Right renal cortex interstitium (tissue), 3 donors: ENCODE measurements around the gene DNAJB5. TPM values are rescaled to one million over a fixed set of nuclear protein-coding genes. Genes with fewer than 3 reads are reported as not detected.
"Not testable (repeated sequence)": the region's sequence is repeated elsewhere in the genome, so short reads cannot be mapped to it uniquely, and the experiment has no call there.

Source experiments
- DNase-seq, 3 donors: peaks; one replicate each; pipeline ENCODE4 v3.0.0-alpha.2; 2013; ENCODE audit warnings: low read depth in 3 of 3, low spot score in 2 of 3
- polyA plus RNA-seq, 3 donors: library from polyadenylated mRNA; unstranded; fragments of 120-200 nt; gene quantifications; one replicate each; pipeline ENCODE4 v1.2.1, GENCODE V29; 2013; ENCODE audit not compliant: insufficient read length in 3 of 3

Gene DNAJB5
- 10 to 100 TPM; 10.3 to 11.7 (median 10.8) TPM for polyA plus RNA-seq

DNA sequence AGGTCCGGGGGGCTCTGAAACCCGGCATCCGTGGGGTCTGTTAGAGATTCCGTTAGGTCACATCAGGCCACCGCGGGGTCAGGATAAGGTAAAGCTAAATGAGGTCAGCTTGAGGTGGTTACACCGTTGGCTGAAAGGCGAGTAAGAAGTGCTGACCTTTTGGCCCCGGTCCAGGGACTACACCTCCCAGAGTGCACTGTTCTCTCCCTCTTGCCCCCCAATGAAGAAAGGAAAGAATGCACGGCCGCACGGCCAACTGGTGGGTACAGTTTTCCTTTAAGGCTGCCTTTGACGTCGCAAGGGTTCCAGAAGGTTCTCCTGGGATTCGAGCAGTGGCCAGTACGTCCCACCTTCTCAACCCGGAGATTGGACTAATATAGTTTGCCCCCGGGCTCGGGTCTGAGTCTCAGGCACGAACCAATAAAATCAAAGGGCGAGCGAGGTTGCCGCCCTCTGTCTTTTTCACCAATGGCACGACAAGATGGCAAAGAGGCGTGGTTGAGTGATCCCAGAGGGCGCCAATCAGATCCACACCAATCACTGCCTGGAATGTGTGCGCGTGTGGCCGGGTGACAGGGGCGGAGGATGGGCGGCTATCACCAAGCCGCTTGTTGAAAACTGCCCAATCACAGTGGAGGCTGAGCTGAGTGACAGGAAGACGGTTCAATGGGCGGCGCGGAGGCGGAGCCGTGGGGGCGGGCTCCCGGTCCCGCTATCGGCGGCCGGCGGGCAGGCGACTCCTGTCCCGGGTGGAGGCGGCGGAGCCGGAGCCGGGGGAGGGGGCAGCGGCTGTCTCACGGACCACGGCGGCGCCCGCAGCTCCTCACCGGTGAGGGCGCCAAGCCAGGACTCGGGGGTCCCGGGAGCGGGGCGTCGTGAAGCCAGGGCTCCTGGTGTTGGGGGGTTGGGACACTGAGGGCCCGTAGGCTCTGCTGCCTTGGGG is at the start of gene DNAJB5:
DNAJB5 (plus strand) TSS at position 743 of the 943 bp plus-strand sequence. CDS start 886 bp downstream, outside the sequence.
- DNase-seq, result peak; percentile 96 to 98 (median 97)

GRCh38 chr9:34939989-34940388 is 49.6 kb upstream of the DNAJB5 start:
- DNase-seq, result not testable (repeated sequence)

DNA sequence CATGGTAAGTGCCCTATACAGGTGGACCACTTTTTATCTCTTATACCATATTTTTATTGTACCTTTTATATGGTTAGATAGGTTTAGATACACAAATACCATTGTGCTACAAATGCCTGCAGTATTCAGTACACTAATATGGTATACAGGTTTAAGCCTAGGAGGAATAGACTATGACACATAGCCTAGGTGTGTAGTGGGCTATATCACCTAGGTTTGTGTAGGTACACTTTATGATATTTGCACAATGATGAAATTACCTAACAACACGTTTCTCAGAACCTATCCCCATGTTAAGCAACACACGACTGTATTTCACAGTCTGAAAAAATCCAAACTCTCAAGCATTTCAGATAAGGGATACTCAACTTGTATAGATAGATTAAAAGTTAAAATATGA is 41.1 kb upstream of the DNAJB5 start:
- no peak for DNase-seq

GRCh38 chr9:34954225-34954624 is 35.3 kb upstream of the DNAJB5 start:
- no peak for DNase-seq

GRCh38 chr9:34956066-34956465 is 33.5 kb upstream of the DNAJB5 start:
- DNase-seq, result not testable (repeated sequence)

- no peak for DNase-seq
Observed at GRCh38 chr9:34956648-34957047, 32.9 kb upstream of the DNAJB5 start.

DNA sequence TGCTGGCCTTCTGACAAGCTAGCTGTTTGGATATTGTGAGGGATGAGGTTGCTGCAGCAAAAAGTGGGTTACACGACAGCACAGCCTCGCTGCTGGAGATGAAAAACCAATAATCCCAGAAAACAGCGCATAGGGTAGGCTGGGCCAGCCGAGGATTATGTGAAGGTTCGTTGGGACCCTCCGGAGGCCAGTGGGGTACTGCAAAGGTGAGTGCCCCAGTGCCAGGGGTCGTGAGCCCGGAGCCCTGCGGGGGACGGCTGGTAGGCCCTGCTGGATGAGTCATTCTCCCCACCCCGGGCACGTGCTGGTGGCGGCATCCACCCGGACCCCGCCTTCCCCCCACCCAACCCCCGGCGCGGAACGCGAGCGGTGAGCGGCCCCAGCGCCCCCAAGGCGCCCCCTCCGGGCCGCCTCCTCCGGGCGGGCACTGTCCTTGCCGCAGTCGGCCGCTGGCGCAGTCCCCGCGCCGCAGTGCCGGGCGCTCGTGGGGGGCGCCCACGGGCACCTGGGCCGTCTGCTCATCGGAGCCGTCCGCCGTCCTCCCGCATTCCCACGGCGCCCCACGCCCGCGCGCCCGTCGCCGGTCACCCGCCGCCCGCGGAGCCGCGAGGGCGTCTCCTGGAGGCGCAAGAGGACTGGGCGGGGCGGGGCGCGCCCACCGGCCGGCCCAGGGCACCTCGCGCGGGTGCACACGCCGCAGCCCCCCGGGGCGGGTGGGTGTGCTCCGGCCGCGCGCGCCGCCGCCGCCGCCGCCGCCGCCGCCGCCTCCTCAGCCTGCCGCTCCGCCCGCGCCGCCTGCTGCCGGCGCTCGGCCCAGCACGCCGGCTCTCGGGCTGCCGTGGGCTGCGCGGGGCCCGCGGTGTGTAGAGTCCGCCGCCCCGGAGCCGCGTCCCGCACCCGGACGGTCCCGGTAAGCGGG is 31.8 kb upstream of the DNAJB5 start, which contains the start of gene PHF24:
PHF24 (plus strand) TSS at position 794 of the 919 bp plus-strand sequence. CDS start 13,014 bp downstream, outside the sequence.
- DNase-seq, result peak in 1 of 3 donors; percentile 2

- DNase-seq, result no peak
Observed at GRCh38 chr9:34958411-34958982, 31.0 kb upstream of the DNAJB5 start.

- no peak for DNase-seq
Observed at GRCh38 chr9:34959461-34959860, 30.1 kb upstream of the DNAJB5 start.

DNA sequence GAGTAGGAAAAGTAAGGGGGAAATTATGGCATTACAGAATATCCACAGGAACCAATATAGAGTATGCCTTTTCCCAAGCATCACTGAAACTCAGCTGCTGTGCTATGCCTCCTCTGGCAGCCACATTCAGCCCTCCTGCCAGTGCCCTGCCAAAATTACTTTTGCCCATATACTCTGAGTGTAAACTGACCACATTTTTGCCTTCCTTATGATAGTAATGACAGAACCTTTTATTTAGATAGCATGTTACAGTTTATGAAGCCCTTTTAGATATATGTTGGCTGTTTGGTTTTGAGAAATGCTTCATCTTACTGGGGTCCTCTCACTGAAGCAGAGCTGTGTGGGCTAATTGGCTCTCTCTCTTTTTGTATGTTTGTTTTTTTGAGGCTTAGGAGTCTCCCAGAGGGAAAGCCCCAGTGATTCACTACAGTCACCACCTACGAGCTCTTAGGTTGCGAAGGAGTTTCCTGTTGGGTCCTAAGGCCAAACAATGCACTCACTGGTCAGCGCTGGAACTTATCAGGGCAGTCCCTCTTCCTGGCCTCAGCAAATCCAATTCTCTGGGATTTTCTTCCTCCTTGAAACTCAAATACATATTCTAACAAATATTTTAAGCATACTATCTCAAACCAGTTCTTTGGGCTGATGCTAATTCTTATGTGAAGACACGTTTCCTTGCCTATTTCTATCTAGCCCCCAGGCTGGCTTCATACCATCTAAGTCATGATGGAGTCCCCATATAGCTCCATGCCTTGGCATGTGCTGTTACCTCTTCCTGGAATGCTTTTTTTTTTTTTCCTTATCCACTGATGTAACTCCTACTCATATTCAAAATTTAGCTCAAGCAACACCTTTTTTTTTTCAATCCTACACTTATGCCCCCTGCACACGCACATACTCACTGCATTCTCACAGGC is 27.7 kb upstream of the DNAJB5 start:
- DNase-seq, result no peak

GRCh38 chr9:34962546-34962945 is 27.0 kb upstream of the DNAJB5 start:
- DNase-seq, result no peak

DNA sequence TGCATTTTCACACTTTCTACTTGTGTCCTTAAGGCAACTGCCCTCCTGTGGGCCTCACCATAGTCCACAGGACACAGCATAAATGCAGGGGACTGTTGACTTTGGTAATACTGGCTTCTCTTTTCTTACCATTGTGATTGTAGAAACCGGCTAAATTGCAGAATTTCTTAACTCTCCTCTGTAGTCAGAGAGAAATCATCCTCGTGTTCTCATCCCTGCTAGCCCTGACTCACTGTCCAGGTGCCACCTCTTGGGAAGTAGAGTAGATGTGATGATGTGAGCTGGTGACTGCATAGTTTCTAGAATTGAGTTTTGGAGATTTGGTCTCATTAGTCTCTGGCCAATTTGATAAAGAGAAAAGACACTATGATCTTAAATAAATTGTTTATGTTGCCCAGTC is 26.0 kb upstream of the DNAJB5 start:
- DNase-seq, result no peak

- no peak for DNase-seq
Observed at GRCh38 chr9:34964458-34964857, 25.1 kb upstream of the DNAJB5 start.

- no peak for DNase-seq
Observed at GRCh38 chr9:34971146-34971811, 18.3 kb upstream of the DNAJB5 start.

GRCh38 chr9:34974664-34975063 is 14.9 kb upstream of the DNAJB5 start:
- DNase-seq, result no peak

DNA sequence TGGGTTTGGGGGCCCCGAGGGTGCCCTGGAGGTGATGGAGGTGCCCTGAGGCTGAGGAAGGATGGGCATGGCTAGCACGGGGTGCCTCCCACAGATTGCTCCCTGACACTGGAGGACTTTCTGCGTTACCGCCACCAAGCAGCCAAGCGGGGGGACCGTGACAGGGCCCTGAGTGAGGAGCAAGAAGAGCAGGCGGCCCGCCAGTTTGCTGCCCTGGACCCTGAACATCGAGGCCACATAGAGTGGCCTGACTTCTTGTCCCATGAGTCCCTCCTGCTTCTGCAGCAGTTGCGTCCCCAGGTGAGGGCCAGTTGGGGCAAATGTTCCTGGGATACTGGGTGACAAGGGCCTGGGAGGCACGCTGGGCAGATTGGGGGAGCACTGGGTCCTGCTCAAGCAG is 13.1 kb upstream of the DNAJB5 start:
- no peak for DNase-seq

- no peak for DNase-seq
Observed at GRCh38 chr9:34976992-34977391, 12.6 kb upstream of the DNAJB5 start.

GRCh38 chr9:34980181-34980761 is 9.3 kb upstream of the DNAJB5 start:
- DNase-seq, result no peak

DNA sequence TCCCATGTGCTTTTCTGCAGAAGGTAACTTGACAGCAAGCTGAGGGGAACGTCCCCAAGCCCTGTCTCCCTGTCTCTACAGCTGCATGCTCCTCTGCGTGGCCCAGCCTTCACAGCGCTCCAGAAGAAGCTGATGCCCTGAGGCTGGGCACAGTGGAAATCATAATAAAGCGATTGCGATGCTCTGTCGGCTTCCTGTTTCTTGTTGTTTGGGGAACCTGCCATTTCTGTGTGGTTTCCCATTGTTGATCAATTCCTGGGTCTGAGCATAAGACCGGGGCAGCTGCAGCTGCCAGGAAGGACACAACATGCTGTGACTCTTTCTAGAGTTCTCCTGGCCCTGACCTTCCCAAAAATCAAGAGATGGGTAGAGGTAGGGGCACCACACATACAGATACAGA is 7.2 kb upstream of the DNAJB5 start:
- DNase-seq, result no peak
